ENCODE results near the gene PHF24. TPM values are rescaled to one million over a fixed set of nuclear protein-coding genes. Genes with fewer than 3 reads are reported as not detected.
A peak's percentile ranks its signal among the peaks of the same experiment; 100 is the strongest.

The PHF24 gene
- total RNA-seq, 6 donors from 2014 or later = 0.10 to 0.74 (median 0.49) TPM; not detected in 2

GRCh38 chr9:34959461-34959860, 1.4 kb downstream of the PHF24 start:
- Histone ChIP-seq H3K27me3 (peaks cover 0 to 25% (median 9%) of the 10 kb centered on the region in 4 donors), H3K36me3 (no peaks in the 10 kb centered on the region), H3K9me3 (no peaks in the 10 kb centered on the region), H3K27ac (no peak overlapping the region), H3K4me3 (no peak overlapping the region), H3K4me1 (peaks cover 8 to 15% (median 9%) of the 10 kb centered on the region in 4 donors)
- DNase-seq (no peak), ATAC-seq (ENCODE audit: low FRiP score in 2 of 2) (no peak)
- TF ChIP-seq POLR2A (IDR thresholded peaks at IDR 0.05) (no peak), POLR2AphosphoS5 (IDR thresholded peaks at IDR 0.05) (no peak), EP300 (IDR thresholded peaks at IDR 0.05) (no peak)
- TF ChIP-seq, protein P1, sequence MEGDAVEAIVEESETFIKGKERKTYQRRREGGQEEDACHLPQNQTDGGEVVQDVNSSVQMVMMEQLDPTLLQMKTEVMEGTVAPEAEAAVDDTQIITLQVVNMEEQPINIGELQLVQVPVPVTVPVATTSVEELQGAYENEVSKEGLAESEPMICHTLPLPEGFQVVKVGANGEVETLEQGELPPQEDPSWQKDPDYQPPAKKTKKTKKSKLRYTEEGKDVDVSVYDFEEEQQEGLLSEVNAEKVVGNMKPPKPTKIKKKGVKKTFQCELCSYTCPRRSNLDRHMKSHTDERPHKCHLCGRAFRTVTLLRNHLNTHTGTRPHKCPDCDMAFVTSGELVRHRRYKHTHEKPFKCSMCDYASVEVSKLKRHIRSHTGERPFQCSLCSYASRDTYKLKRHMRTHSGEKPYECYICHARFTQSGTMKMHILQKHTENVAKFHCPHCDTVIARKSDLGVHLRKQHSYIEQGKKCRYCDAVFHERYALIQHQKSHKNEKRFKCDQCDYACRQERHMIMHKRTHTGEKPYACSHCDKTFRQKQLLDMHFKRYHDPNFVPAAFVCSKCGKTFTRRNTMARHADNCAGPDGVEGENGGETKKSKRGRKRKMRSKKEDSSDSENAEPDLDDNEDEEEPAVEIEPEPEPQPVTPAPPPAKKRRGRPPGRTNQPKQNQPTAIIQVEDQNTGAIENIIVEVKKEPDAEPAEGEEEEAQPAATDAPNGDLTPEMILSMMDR (IDR thresholded peaks at IDR 0.05) = no peak
- 93 to 97% methylated on average over 4 of the region's 4 CpGs for WGBS, 2 donors

DNA sequence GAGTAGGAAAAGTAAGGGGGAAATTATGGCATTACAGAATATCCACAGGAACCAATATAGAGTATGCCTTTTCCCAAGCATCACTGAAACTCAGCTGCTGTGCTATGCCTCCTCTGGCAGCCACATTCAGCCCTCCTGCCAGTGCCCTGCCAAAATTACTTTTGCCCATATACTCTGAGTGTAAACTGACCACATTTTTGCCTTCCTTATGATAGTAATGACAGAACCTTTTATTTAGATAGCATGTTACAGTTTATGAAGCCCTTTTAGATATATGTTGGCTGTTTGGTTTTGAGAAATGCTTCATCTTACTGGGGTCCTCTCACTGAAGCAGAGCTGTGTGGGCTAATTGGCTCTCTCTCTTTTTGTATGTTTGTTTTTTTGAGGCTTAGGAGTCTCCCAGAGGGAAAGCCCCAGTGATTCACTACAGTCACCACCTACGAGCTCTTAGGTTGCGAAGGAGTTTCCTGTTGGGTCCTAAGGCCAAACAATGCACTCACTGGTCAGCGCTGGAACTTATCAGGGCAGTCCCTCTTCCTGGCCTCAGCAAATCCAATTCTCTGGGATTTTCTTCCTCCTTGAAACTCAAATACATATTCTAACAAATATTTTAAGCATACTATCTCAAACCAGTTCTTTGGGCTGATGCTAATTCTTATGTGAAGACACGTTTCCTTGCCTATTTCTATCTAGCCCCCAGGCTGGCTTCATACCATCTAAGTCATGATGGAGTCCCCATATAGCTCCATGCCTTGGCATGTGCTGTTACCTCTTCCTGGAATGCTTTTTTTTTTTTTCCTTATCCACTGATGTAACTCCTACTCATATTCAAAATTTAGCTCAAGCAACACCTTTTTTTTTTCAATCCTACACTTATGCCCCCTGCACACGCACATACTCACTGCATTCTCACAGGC, 3.7 kb downstream of the PHF24 start:
- DNase-seq (no peak), ATAC-seq (ENCODE audit: low FRiP score in 2 of 2) (peak; percentile 57 to 63)
- Histone ChIP-seq H3K4me1 (peaks cover 8 to 15% (median 9%) of the 10 kb centered on the region in 4 donors), H3K27ac (no peak overlapping the region), H3K4me3 (no peak overlapping the region), H3K36me3 (no peaks in the 10 kb centered on the region), H3K27me3 (peaks cover 0 to 25% (median 9%) of the 10 kb centered on the region in 4 donors), H3K9me3 (no peaks in the 10 kb centered on the region)
- TF ChIP-seq, protein P1 (IDR thresholded peaks at IDR 0.05) = no peak
- no peak for TF ChIP-seq POLR2AphosphoS5 (IDR thresholded peaks at IDR 0.05)
- no peak for TF ChIP-seq EP300 (IDR thresholded peaks at IDR 0.05)
- TF ChIP-seq POLR2A (IDR thresholded peaks at IDR 0.05) = no peak
- 41% methylated on average over 5 of the region's 5 CpGs for WGBS, 2 donors

DNA sequence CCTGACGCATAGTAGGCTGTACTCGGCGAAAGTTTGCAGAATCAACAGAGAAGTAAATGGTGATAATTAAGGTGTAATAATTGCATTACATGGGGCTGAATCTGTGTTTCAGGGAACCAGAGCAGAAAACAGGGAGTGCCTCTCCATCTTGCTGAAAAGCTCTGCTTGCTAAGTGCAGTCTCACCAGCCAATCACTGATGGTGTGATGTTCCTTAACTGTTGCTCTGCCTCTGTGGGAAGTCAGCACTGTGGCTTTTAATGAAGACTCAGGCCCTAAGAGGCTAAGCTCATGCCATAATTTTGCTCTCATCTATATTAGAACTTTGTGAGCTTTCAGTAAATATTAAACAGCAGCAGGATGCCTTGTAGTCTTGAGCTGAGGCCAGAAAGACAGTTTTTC, 4.5 kb downstream of the PHF24 start:
- ATAC-seq (ENCODE audit: low FRiP score in 2 of 2) = no peak
- H3K9me3 ChIP-seq = no peaks in the 10 kb centered on the region
- no peak for TF ChIP-seq POLR2AphosphoS5 (IDR thresholded peaks at IDR 0.05)
- no peak for TF ChIP-seq POLR2A (IDR thresholded peaks at IDR 0.05)
- TF ChIP-seq, protein P1 (IDR thresholded peaks at IDR 0.05) = no peak
- TF ChIP-seq EP300 (IDR thresholded peaks at IDR 0.05) = no peak
- 82 to 84% methylated on average over 3 of the region's 3 CpGs for WGBS, 2 donors
- peaks cover 0 to 18% (median 7%) of the 10 kb centered on the region in 4 donors for H3K27me3 ChIP-seq
- DNase-seq = no peak
- H3K4me3 ChIP-seq = no peak overlapping the region
- H3K4me1 ChIP-seq = peaks cover 6 to 11% (median 7%) of the 10 kb centered on the region in 4 donors
- H3K36me3 ChIP-seq = no peaks in the 10 kb centered on the region
- H3K27ac ChIP-seq = no peak overlapping the region

GRCh38 chr9:34963552-34963951, 5.5 kb downstream of the PHF24 start:
- H3K27me3 ChIP-seq = peaks cover 0 to 11% (median 3%) of the 10 kb centered on the region in 4 donors
- DNase-seq = no peak
- 68 to 70% methylated on average over 2 of the region's 2 CpGs for WGBS, 2 donors
- no peak overlapping the region for H3K27ac ChIP-seq
- H3K36me3 ChIP-seq = no peaks in the 10 kb centered on the region
- TF ChIP-seq, protein P1 (IDR thresholded peaks at IDR 0.05) = no peak
- no peaks in the 10 kb centered on the region for H3K9me3 ChIP-seq
- peaks cover 0 to 2% (median under 1%) of the 10 kb centered on the region in 4 donors for H3K4me1 ChIP-seq
- H3K4me3 ChIP-seq = no peak overlapping the region
- ATAC-seq (ENCODE audit: low FRiP score in 2 of 2) = no peak
